ENCODE measurements around the gene CLECL1.

Gene CLECL1

DNA sequence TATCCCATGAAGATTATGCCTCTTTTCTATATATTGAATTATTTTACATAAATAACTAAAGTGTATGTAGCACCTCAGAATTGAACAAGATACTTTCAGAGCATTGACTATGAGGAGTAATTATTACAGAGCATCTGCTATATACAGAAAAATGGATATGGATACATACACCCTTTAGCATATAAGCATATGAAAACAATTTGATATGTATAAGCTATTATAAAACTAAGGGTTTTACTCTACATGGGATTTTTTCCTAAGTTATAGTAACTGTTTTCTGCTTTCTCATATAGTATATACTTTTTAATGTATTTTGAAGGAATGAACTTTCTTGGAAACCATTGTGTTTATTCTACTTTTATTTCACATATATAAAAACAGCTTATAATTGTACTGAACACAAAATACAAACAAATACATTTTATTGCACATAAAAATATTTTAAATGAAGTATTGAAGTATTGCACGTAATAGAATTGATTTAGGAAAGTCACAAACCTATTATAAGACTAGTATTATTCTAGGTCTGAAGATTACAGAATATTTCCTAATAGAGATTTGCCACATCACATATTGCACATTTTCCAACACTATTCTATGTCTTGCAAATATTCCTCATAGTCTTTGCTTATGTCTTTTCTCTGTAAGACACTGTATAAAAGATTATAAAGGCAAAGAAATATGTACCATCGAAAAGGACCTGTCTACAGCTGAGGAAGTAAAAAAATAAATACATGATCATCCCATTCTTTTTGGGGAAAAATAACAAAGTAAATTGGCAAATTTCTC is 19.4 kb upstream of the CLECL1 start:
- no peak overlapping the region for H3K4me3 ChIP-seq (ENCODE audit: low read depth, low read length)
- DNase-seq (ENCODE audit: low read depth), result no peak
- TF ChIP-seq, protein P1, sequence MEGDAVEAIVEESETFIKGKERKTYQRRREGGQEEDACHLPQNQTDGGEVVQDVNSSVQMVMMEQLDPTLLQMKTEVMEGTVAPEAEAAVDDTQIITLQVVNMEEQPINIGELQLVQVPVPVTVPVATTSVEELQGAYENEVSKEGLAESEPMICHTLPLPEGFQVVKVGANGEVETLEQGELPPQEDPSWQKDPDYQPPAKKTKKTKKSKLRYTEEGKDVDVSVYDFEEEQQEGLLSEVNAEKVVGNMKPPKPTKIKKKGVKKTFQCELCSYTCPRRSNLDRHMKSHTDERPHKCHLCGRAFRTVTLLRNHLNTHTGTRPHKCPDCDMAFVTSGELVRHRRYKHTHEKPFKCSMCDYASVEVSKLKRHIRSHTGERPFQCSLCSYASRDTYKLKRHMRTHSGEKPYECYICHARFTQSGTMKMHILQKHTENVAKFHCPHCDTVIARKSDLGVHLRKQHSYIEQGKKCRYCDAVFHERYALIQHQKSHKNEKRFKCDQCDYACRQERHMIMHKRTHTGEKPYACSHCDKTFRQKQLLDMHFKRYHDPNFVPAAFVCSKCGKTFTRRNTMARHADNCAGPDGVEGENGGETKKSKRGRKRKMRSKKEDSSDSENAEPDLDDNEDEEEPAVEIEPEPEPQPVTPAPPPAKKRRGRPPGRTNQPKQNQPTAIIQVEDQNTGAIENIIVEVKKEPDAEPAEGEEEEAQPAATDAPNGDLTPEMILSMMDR (IDR thresholded peaks at IDR 0.05; ENCODE audit: control insufficient read depth, extremely low read depth, insufficient read depth), result no peak

DNA sequence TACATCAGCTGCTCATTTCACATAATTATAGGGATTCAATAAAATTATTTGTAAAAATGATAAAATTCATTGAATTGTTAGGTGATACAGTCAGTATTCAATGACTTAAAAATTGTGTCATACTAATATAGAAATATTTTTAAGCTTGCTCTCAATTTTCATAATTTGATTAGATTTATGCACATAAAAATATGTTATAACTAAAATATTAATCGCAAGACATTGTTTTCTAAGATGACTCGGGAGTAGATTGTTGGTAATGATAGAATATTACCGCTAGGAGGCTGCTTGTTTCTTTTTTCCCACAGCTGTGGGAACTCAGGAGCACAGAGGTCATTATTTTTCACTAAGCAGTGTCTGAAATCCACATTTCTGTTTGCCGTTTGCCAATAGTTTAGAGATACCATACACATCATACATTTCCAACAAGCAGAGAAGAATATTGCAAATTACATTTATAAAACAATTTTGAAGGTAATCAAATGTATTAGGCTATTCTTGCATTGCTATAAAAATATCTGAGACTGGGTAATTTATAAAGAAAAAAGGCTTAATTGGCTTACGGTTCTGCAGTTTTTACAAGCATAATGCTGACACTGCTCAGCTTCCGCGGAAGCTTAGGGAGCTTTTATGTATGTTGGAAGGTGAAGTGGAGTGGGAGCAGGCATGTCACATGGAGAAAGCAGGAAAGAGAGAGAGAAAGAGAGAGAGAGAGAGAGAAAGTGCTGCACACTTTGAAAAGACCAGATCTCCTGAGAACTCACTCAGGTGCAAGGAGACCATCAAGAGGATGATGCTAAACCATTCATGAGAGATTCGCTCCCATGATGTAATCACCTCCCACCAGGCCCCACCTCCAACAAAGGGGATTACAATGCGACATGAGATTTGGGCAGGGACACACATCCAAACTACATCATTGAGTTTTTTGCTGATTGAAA is 18.6 kb upstream of the CLECL1 start:
- no peak overlapping the region for H3K4me3 ChIP-seq (ENCODE audit: low read depth, low read length)

DNA sequence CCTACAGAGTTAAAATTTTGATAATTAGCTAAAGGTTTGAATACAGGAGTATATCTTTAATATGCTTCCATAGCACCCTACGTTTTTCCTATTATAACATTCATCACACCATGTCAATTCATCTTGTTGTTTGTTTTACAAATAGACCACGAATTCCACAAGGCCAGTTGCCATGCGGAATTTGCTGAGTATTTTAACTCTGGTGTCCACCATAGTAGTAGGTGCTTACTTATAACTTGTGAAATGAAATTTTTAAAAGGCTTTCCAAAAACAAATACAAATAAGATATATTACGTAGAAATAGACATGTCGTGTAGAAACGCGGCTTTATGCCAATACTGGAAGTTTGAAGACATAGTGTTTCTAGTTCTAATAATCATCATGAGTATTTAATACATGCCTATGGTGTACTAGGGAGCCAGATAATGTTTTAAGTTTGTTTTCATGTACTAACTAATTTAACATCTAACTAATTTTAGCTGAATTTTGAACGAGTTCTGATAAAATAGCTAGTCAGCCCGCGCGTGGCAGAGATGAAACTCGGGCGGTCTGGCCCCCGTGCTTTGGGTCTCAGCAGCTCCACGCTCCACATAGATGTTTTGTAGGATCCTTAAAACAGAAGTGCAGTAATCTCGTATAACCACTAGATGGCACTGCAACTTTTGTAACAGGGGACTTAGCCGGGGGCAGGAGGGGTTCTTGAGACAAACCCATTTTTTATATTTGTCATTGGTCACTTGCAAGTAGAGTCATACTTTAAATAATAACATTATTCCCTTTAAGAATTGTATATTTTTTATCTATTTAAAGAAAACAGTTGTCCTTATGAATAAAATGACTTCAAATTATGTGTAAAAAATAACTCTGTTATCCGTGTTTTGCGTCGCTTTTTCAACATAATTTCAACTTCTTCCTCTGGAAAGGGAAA is 17.6 kb upstream of the CLECL1 start:
- TF ChIP-seq, protein P1 (IDR thresholded peaks at IDR 0.05; ENCODE audit: control insufficient read depth, extremely low read depth, insufficient read depth), result peak; percentile 74
- no peak for DNase-seq (ENCODE audit: low read depth)
- H3K4me3 ChIP-seq (ENCODE audit: low read depth, low read length), result no peak overlapping the region

More for the DNA sequence above, 18.6 kb upstream of the CLECL1 start:
- TF ChIP-seq, protein P1 (IDR thresholded peaks at IDR 0.05; ENCODE audit: control insufficient read depth, extremely low read depth, insufficient read depth), result peak; percentile 58
- DNase-seq (ENCODE audit: low read depth), result no peak

DNA sequence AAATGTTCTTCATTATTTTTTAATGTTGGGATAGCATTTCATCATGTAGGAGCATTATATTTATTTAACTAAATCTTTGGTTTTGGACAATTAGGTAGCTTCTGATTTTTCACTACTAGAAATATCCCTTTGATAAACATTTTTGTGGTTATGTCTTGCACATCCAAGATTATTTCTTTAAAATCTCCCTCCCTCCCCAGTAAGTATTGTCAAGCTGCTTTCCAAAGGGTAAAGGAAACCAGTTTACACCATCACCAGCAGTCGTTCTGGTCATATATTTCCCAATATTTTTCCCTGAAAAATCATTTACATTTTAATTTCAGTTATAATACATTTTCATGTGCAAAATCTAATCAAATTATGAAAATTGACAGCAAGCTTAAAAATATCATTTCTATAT is 16.7 kb upstream of the CLECL1 start:
- TF ChIP-seq, protein P1 (IDR thresholded peaks at IDR 0.05; ENCODE audit: control insufficient read depth, extremely low read depth, insufficient read depth), result no peak
- no peak for DNase-seq (ENCODE audit: low read depth)
- H3K4me3 ChIP-seq (ENCODE audit: low read depth, low read length), result no peak overlapping the region

DNA sequence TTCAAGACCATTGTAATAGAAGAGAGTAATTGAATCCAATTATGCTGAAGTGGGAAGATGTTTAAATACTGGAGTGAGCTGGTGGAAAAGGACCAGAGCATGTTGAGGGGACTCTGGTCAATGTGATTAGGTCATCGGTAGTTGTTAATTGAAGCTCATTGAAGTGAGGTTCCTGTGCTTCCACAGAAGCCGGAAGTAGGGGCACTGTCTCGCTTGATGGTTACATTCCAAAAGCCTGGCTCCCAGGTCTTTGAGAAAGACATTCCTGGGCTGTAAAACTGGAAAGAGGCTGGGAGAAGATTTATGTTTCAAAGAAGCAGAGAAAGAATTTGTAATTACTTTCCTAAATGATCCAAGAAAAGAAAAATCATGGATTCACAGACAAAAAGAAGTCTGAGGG is 12.3 kb upstream of the CLECL1 start:
- H3K4me3 ChIP-seq (ENCODE audit: low read depth, low read length), result no peak overlapping the region
- no peak for DNase-seq (ENCODE audit: low read depth)
- TF ChIP-seq, protein P1 (IDR thresholded peaks at IDR 0.05; ENCODE audit: control insufficient read depth, extremely low read depth, insufficient read depth), result no peak

DNA sequence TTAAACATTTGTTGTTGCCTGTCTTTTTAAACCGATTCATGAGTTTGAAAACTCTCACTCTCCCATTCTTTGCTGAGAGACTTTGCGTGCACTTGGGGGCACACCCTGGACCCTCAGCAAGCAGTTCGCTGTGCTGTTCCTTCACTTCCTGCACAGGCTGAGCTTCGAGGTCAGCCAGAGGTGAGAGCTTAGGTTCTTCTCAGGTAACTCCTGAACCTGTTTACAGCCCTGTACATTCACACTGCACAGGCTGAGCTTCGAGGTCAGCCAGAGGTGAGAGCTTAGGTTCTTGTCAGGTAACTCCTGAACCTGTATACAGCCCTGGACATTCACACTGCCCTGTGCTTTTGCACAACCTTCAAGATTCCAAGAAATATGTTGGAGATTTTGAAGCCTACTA is 9.8 kb upstream of the CLECL1 start:
- no peak for DNase-seq (ENCODE audit: low read depth)
- no peak overlapping the region for H3K4me3 ChIP-seq (ENCODE audit: low read depth, low read length)
- TF ChIP-seq, protein P1 (IDR thresholded peaks at IDR 0.05; ENCODE audit: control insufficient read depth, extremely low read depth, insufficient read depth), result no peak

Measured in LNCaP clone FGC (cell line).